ENCODE data around the gene ALKBH8.

DNA sequence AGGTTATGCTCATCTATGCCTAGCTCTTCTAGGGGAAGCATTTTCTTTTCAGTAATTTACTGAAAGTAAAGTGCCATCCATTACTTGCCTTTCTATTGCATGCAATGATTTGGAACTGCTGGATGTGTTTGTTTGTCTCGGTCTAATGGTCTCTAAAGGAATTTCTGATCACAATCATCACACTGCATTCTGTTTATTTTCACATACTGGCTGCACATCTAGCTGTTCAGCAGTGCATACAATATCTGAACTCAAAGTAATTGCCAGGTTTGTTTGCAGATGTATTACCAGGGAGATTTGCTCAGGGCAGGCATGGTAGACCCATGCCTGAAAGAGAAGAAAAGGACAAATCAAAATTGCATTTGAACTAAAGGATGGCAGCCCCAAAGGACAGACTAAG lies 71.5 kb downstream of the ALKBH8 start:
- TF ChIP-seq, protein P1, sequence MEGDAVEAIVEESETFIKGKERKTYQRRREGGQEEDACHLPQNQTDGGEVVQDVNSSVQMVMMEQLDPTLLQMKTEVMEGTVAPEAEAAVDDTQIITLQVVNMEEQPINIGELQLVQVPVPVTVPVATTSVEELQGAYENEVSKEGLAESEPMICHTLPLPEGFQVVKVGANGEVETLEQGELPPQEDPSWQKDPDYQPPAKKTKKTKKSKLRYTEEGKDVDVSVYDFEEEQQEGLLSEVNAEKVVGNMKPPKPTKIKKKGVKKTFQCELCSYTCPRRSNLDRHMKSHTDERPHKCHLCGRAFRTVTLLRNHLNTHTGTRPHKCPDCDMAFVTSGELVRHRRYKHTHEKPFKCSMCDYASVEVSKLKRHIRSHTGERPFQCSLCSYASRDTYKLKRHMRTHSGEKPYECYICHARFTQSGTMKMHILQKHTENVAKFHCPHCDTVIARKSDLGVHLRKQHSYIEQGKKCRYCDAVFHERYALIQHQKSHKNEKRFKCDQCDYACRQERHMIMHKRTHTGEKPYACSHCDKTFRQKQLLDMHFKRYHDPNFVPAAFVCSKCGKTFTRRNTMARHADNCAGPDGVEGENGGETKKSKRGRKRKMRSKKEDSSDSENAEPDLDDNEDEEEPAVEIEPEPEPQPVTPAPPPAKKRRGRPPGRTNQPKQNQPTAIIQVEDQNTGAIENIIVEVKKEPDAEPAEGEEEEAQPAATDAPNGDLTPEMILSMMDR (IDR thresholded peaks at IDR 0.05), result no peak
- TF ChIP-seq POLR2A (IDR thresholded peaks at IDR 0.05), result no peak

Measured in thyroid gland (tissue), 4 donors.